ENCODE data around the gene TNFRSF25. TPM values are rescaled to one million over a fixed set of nuclear protein-coding genes. Genes with fewer than 3 reads are reported as not detected.

Gene TNFRSF25
- polyA plus RNA-seq, 1 donor from 2014 or later, result 52.2 TPM

GRCh38 chr1:6473156-6473555 lies 7.2 kb upstream of the TNFRSF25 start:
- H3K27ac ChIP-seq (ENCODE audit: low read length), result no peak overlapping the region
- no peaks in the 10 kb centered on the region for H3K36me3 ChIP-seq (ENCODE audit: insufficient read depth, low read length)
- no peak for TF ChIP-seq MXI1 (conservative IDR thresholded peaks at IDR 0.05; ENCODE audit: poor library complexity, severe bottlenecking)
- TF ChIP-seq POLR2AphosphoS5 (IDR thresholded peaks at IDR 0.05), result no peak
- no peak for TF ChIP-seq RAD21 (conservative IDR thresholded peaks at IDR 0.05)
- H3K79me2 ChIP-seq (replicated peaks; ENCODE audit: insufficient read depth, low read length), result no peaks in the 10 kb centered on the region
- H3K4me2 ChIP-seq (ENCODE audit: low read length), result no peak overlapping the region
- no peaks in the 10 kb centered on the region for H3K9me2 ChIP-seq (ENCODE audit: insufficient read depth, low read length)
- no peaks in the 10 kb centered on the region for H3K27me3 ChIP-seq (ENCODE audit: insufficient read depth, low read depth, low read length)
- H3K4me3 ChIP-seq (ENCODE audit: low read length), result no peak overlapping the region
- no peaks in the 10 kb centered on the region for H3F3A ChIP-seq (ENCODE audit: insufficient read depth, low read length, poor library complexity, severe bottlenecking)
- H3K9ac ChIP-seq (ENCODE audit: low read length), result no peak overlapping the region
- H2AFZ ChIP-seq (ENCODE audit: low read depth, low read length), result no peak overlapping the region
- H3K9me3 ChIP-seq (ENCODE audit: low read length), result no peaks in the 10 kb centered on the region
- H4K20me1 ChIP-seq (ENCODE audit: insufficient read depth), result no peaks in the 10 kb centered on the region

DNA sequence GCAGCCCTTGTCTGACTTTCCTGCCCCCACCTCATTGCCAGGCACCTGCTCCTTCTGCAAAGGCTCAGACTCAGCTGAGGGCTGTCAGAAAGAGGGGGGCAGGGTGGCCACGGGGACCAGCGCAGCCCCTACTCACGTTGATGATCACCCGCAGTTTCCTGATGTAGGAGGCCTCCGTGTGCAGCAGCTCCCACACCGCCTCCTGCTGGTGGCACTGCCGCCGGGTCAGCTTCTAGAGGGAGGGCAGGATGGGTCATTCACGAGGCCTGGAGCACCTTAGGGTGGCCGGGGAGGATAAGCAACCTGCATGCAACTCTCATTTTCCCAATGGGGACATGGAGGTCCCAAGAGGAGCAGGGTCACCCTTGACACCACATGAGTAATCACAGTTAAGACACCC lies 6.4 kb upstream of the TNFRSF25 start:
- Histone ChIP-seq H3K4me3 (ENCODE audit: low read length) (no peak overlapping the region), H3K27ac (ENCODE audit: low read length) (no peak overlapping the region), H3K9ac (ENCODE audit: low read length) (no peak overlapping the region), H3K4me2 (ENCODE audit: low read length) (no peak overlapping the region), H4K20me1 (ENCODE audit: insufficient read depth) (no peaks in the 10 kb centered on the region), H3K79me2 (replicated peaks; ENCODE audit: insufficient read depth, low read length) (no peaks in the 10 kb centered on the region), H2AFZ (ENCODE audit: low read depth, low read length) (no peak overlapping the region), H3K9me2 (ENCODE audit: insufficient read depth, low read length) (no peaks in the 10 kb centered on the region), H3K9me3 (ENCODE audit: low read length) (no peaks in the 10 kb centered on the region), H3K36me3 (ENCODE audit: insufficient read depth, low read length) (no peaks in the 10 kb centered on the region), H3K27me3 (ENCODE audit: insufficient read depth, low read depth, low read length) (no peaks in the 10 kb centered on the region), H3F3A (ENCODE audit: insufficient read depth, low read length, poor library complexity, severe bottlenecking) (no peaks in the 10 kb centered on the region)
- no peak for TF ChIP-seq SMC3 (conservative IDR thresholded peaks at IDR 0.05; ENCODE audit: poor library complexity)
- TF ChIP-seq TAF1 (IDR thresholded peaks at IDR 0.05; ENCODE audit: low read depth), result no peak
- TF ChIP-seq POLR2AphosphoS5 (IDR thresholded peaks at IDR 0.05), result no peak
- no peak for TF ChIP-seq MXI1 (conservative IDR thresholded peaks at IDR 0.05; ENCODE audit: poor library complexity, severe bottlenecking)
- TF ChIP-seq EZH2 (IDR thresholded peaks at IDR 0.05; ENCODE audit: borderline replicate concordance, insufficient read depth, low read length, poor library complexity, severe bottlenecking), result no peak
- TF ChIP-seq EP300 (conservative IDR thresholded peaks at IDR 0.05; ENCODE audit: poor library complexity, severe bottlenecking), result no peak
- no peak for TF ChIP-seq REST (IDR thresholded peaks at IDR 0.05; ENCODE audit: borderline replicate concordance)
- no peak for TF ChIP-seq RAD21 (conservative IDR thresholded peaks at IDR 0.05)
- no peak for TF ChIP-seq CTCF (IDR thresholded peaks at IDR 0.05; ENCODE audit: poor library complexity, severe bottlenecking)

DNA sequence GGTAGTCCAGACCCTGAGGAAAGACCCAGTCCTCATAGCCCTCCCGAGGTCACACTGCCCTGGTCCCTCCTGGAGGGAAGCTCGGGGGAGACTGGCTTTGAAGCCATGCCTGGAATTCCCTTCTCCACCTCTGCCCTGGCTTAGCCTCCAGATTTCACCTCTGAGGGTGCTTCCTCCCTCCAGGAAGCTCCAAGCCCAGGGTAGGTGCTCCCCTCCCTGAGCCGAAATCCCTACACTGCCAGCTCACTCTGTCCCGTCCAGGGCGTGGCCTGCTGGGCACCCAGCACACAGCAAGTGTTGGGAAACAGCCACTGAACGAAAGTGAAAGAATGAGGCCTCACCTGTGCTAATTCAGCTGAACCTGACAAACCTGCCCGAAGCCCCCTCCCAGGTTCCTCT lies 6.0 kb upstream of the TNFRSF25 start:
- H3K9me2 ChIP-seq (ENCODE audit: insufficient read depth, low read length), result no peaks in the 10 kb centered on the region
- H3F3A ChIP-seq (ENCODE audit: insufficient read depth, low read length, poor library complexity, severe bottlenecking), result no peaks in the 10 kb centered on the region
- no peak overlapping the region for H3K4me3 ChIP-seq (ENCODE audit: low read length)
- no peaks in the 10 kb centered on the region for H4K20me1 ChIP-seq (ENCODE audit: insufficient read depth)
- no peak overlapping the region for H2AFZ ChIP-seq (ENCODE audit: low read depth, low read length)
- no peak for TF ChIP-seq REST (IDR thresholded peaks at IDR 0.05; ENCODE audit: borderline replicate concordance)
- TF ChIP-seq RAD21 (conservative IDR thresholded peaks at IDR 0.05), result no peak
- TF ChIP-seq SMC3 (conservative IDR thresholded peaks at IDR 0.05; ENCODE audit: poor library complexity), result no peak
- TF ChIP-seq CTCF (IDR thresholded peaks at IDR 0.05; ENCODE audit: poor library complexity, severe bottlenecking), result no peak
- TF ChIP-seq MXI1 (conservative IDR thresholded peaks at IDR 0.05; ENCODE audit: poor library complexity, severe bottlenecking), result no peak
- no peak for TF ChIP-seq TAF1 (IDR thresholded peaks at IDR 0.05; ENCODE audit: low read depth)
- H3K36me3 ChIP-seq (ENCODE audit: insufficient read depth, low read length), result no peaks in the 10 kb centered on the region
- H3K4me2 ChIP-seq (ENCODE audit: low read length), result no peak overlapping the region
- no peaks in the 10 kb centered on the region for H3K9me3 ChIP-seq (ENCODE audit: low read length)
- H3K9ac ChIP-seq (ENCODE audit: low read length), result no peak overlapping the region
- H3K27ac ChIP-seq (ENCODE audit: low read length), result no peak overlapping the region
- no peaks in the 10 kb centered on the region for H3K79me2 ChIP-seq (replicated peaks; ENCODE audit: insufficient read depth, low read length)
- H3K27me3 ChIP-seq (ENCODE audit: insufficient read depth, low read depth, low read length), result no peaks in the 10 kb centered on the region
